GM12878 (cell line): Measurements from ENCODE around the gene CDC14B. TPM values are rescaled to one million over a fixed set of nuclear protein-coding genes. Genes with fewer than 3 reads are reported as not detected.

Experiments used
- ATAC-seq: fragments of 200-7000 bp; cut with Tn5 transposase; 3 replicates; pipeline ENCODE4 v1.9.1; 2020; ENCODE audit warnings: mild to moderate bottlenecking, moderate library complexity
- BruUV-seq: library from RNA; stranded (reverse); fragments of 400-500 nt; replicated peaks from 2 replicates; lab custom pipeline; 2021; lab: Mats Ljungman, UMichigan
- CTCF ChIA-PET: fragments of 300-600 bp; sonication (Branson Sonifier 250); formaldehyde crosslinking; extraction: SDS; loops from one replicate; lab custom pipeline; 2021; ENCODE audit warnings: inconsistent platforms; lab: Yijun Ruan, JAX
- POLR2A ChIA-PET: fragments of 350-600 bp; formaldehyde crosslinking; extraction: SDS; loops from one replicate; lab custom pipeline; 2021; ENCODE audit warnings: inconsistent platforms; lab: Charles Lee
- RAD21 ChIA-PET: fragments of 300-600 bp; sonication (Branson Sonifier 250); formaldehyde crosslinking; loops from one replicate; lab custom pipeline; 2023; ENCODE audit warnings: antibody characterized with exemption; ENCODE audit not compliant: unreplicated experiment; lab: Charles Lee
- SMC1A ChIA-PET: fragments of 300-600 bp; sonication (Branson Sonifier 250); formaldehyde crosslinking; loops from one replicate; lab custom pipeline; 2023; ENCODE audit not compliant: unreplicated experiment, uncharacterized antibody; lab: Charles Lee
- DNase-seq: peaks from one replicate; pipeline ENCODE4 v3.0.0-alpha.2; 2011; ENCODE audit warnings: low read depth, low spot score
- FAIRE-seq: peaks from 3 replicates; lab custom pipeline; 2011; peaks lifted over from hg19 to GRCh38; lab: Jason Lieb, UNC
- H2AFZ ChIP-seq: 2 replicates; pipeline ENCODE4 v1.6.0; 2011; ENCODE audit warnings: low read depth, low read length, control low read depth; ENCODE audit not compliant: control insufficient read depth
- H3K27ac ChIP-seq: 2 replicates; pipeline ENCODE4 v1.5.1; 2011; ENCODE audit warnings: control low read depth; ENCODE audit not compliant: control insufficient read depth, insufficient read depth
- H3K27me3 ChIP-seq, 2 experiments: replicated peaks in 1 of 2; 2 replicates each; pipeline versions ENCODE4 v1.6.0 to v1.6.1; 2011; ENCODE audit warnings: low read length in 1 of 2; ENCODE audit not compliant: control insufficient read depth in 2 of 2, insufficient read depth in 2 of 2
- H3K36me3 ChIP-seq, 2 experiments: 2 replicates each; pipeline ENCODE4 v1.5.1; 2011; ENCODE audit warnings: low read length in 1 of 2; ENCODE audit not compliant: control insufficient read depth in 2 of 2, insufficient read depth in 2 of 2
- H3K4me1 ChIP-seq: 2 replicates; pipeline ENCODE4 v1.6.1; 2011; ENCODE audit warnings: mild to moderate bottlenecking, low read length, moderate library complexity, mixed read lengths; ENCODE audit not compliant: control insufficient read depth, insufficient read depth
- H3K4me2 ChIP-seq: 2 replicates; pipeline ENCODE4 v1.6.0; 2011; ENCODE audit warnings: control low read depth; ENCODE audit not compliant: control insufficient read depth, insufficient read depth
- H3K4me3 ChIP-seq: fragments of 200-600 bp; sonication (generic); 2 replicates; pipeline ENCODE4 v1.5.1; 2016
- H3K79me2 ChIP-seq: 2 replicates; pipeline ENCODE4 v1.6.0; 2011; ENCODE audit warnings: low read length; ENCODE audit not compliant: control insufficient read depth, insufficient read depth
- H3K9ac ChIP-seq: 2 replicates; pipeline ENCODE4 v1.8.0; 2011; ENCODE audit warnings: low read length, control low read depth, mixed read lengths; ENCODE audit not compliant: control insufficient read depth, insufficient read depth
- H3K9me3 ChIP-seq: replicated peaks from 3 replicates; pipeline ENCODE4 v1.5.1; 2011; ENCODE audit warnings: mild to moderate bottlenecking, low read length; ENCODE audit not compliant: control insufficient read depth, insufficient read depth
- H4K20me1 ChIP-seq: 2 replicates; pipeline ENCODE4 v1.6.0; 2011; ENCODE audit not compliant: control insufficient read depth, insufficient read depth
- BCL3 ChIP-seq: IDR thresholded peaks from 2 replicates; pipeline ENCODE4 v1.6.1; 2011; ENCODE audit warnings: borderline replicate concordance, low read depth, mild to moderate bottlenecking, moderate library complexity, low read length; ENCODE audit not compliant: insufficient read depth, poor library complexity, severe bottlenecking
- CBX3 ChIP-seq: fragments of 200-600 bp; sonication (generic); IDR thresholded peaks from 2 replicates; pipeline ENCODE4 v1.6.1; 2016; ENCODE audit warnings: low read depth, borderline replicate concordance
- DPF2 ChIP-seq: fragments of 450-650 bp; IDR thresholded peaks from 2 replicates; pipeline ENCODE4 v1.6.1; 2017; ENCODE audit warnings: mild to moderate bottlenecking
- E4F1 ChIP-seq: fragments of 450-650 bp; IDR thresholded peaks from 2 replicates; pipeline ENCODE4 v1.6.1; 2018; ENCODE audit warnings: borderline replicate concordance, mild to moderate bottlenecking; ENCODE audit not compliant: partially characterized antibody
- EED ChIP-seq: sonication (generic); IDR thresholded peaks from 2 replicates; pipeline ENCODE4 v1.6.1; 2016; ENCODE audit warnings: antibody characterized with exemption, low read depth
- EP300 ChIP-seq, 2 experiments: fragments of 150-350 bp in 1 of 2; IDR thresholded peaks; 2 replicates each; pipeline ENCODE4 v1.6.1; 2011 to 2012; ENCODE audit warnings: low read depth in 2 of 2, low read length in 2 of 2, borderline replicate concordance in 1 of 2, improper control_type of control experiment in 1 of 2, inconsistent platforms in 1 of 2; ENCODE audit not compliant: control insufficient read depth in 1 of 2
- GABPA ChIP-seq: IDR thresholded peaks from 2 replicates; pipeline ENCODE4 v1.6.1; 2014; ENCODE audit warnings: antibody characterized with exemption, low read depth, mild to moderate bottlenecking, inconsistent platforms
- IRF4 ChIP-seq: IDR thresholded peaks from 2 replicates; pipeline ENCODE4 v1.6.1; 2011; ENCODE audit warnings: low read depth, low read length
- NFIC ChIP-seq: IDR thresholded peaks from 2 replicates; pipeline ENCODE4 v1.6.1; 2012; ENCODE audit warnings: low read depth, mild to moderate bottlenecking, inconsistent platforms, low read length, moderate library complexity
- NFYB ChIP-seq: IDR thresholded peaks from 2 replicates; pipeline ENCODE4 v1.6.1; 2011; ENCODE audit warnings: low read depth, mild to moderate bottlenecking, low read length, improper control_type of control experiment, moderate library complexity; ENCODE audit not compliant: insufficient read depth
- NRF1 ChIP-seq: conservative IDR thresholded peaks from 2 replicates; pipeline ENCODE4 v1.6.1; 2011; ENCODE audit warnings: mild to moderate bottlenecking, low read depth, low read length, improper control_type of control experiment
- PKNOX1 ChIP-seq: fragments of 450-650 bp; IDR thresholded peaks from 2 replicates; pipeline ENCODE4 v1.6.1; 2016; ENCODE audit warnings: mild to moderate bottlenecking
- SP1 ChIP-seq: IDR thresholded peaks from one replicate; pipeline ENCODE4 v1.6.1; 2011; ENCODE audit warnings: low read depth, low read length
- TARDBP ChIP-seq: IDR thresholded peaks from 2 replicates; pipeline ENCODE4 v1.6.1; 2016; ENCODE audit warnings: borderline replicate concordance
- TBL1XR1 ChIP-seq: IDR thresholded peaks from 2 replicates; pipeline ENCODE4 v1.6.1; 2012; ENCODE audit warnings: low read depth, low read length, improper control_type of control experiment
- WGBS: methylation state at CpG from one replicate; pipeline ENCODE4 v1.1.6; 2016; ENCODE audit warnings: low lambda C conversion rate; ENCODE audit not compliant: insufficient replicate concordance, insufficient coverage; ENCODE audit errors: missing lambda C conversion rate; 5-methylcytosine and 5-hydroxymethylcytosine counted together
- in situ Hi-C: fragments of 300-500 bp; cut with MboI; formaldehyde crosslinking; loops from 9 replicates; pipeline ENCODE4 v1.14.3; 2018; ENCODE audit warnings: mixed read lengths
- intact Hi-C: fragments of 100-400 bp; cut with micrococcal nuclease; formaldehyde crosslinking; loops from one replicate; pipeline ENCODE4 v1.14.2; 2022; ENCODE audit not compliant: unreplicated experiment
- polyA plus RNA-seq, 11 experiments: library from polyadenylated mRNA; depleted of rRNA in 4 of 11; unstranded in 6 of 11; stranded (reverse) in 5 of 11; fragments of >200 nt; fragmentation: Nextera tagmentation in 4 of 11; fragmentation: Illumina TruSeq in 1 of 11; extraction: Ambion mirVana in 4 of 11; extraction: Trizol in 1 of 11; gene quantifications; 1 replicate in 1 of 11; 2 replicates in 10 of 11; pipeline versions ENCODE4 v1.2.1 to v1.2.3, GENCODE V29; 2011 to 2016; ENCODE audit warnings: inconsistent platforms in 2 of 11, missing spikeins in 2 of 11, low read depth in 1 of 11
- total RNA-seq, 4 experiments: library from RNA; depleted of rRNA in 3 of 4; stranded (reverse); fragments of >200 nt in 3 of 4; fragmentation: Illumina TruSeq in 1 of 4; extraction: Trizol in 1 of 4; gene quantifications; 2 replicates each; pipeline versions ENCODE4 v1.2.1 to v1.2.3, GENCODE V29; 2013 to 2021

Gene CDC14B
- total and polyA plus RNA-seq, 10 of the 15 experiments (the other 5 are each of a cell fraction or from before 2014, with no cell fraction given) = 3.7 to 11.7 (median 6.2) TPM

GRCh38 chr9:96487949-96488348 lies 131.7 kb downstream of the CDC14B start:
- CTCF ChIA-PET = no interaction called here
- H3K4me2 ChIP-seq = no peak overlapping the region
- intact Hi-C loops = no loop called here
- H4K20me1 ChIP-seq = no peaks in the 10 kb centered on the region
- no peak for TF ChIP-seq SP1
- TF ChIP-seq CBX3 = no peak
- TF ChIP-seq GABPA = no peak
- TF ChIP-seq NFYB = no peak
- TF ChIP-seq TBL1XR1 = no peak
- no peak for TF ChIP-seq DPF2
- no peak for TF ChIP-seq IRF4
- no peak for TF ChIP-seq NRF1
- no peak for TF ChIP-seq EED
- TF ChIP-seq E4F1 = no peak
- no peak for TF ChIP-seq TARDBP
- TF ChIP-seq BCL3 = no peak
- no peak for TF ChIP-seq EP300 (IDR thresholded peaks at IDR 0.05; ENCODE audit: borderline replicate concordance in 1 of 2, control insufficient read depth in 1 of 2, low read depth in 2 of 2, low read length in 2 of 2)
- no peak for TF ChIP-seq NFIC
- no peak for TF ChIP-seq PKNOX1
- SMC1A ChIA-PET = interaction anchor here (0.6 to 1.0 kb wide), 2 partner anchors 9 to 1245 kb away, joined by 3 to 4 read pairs; no protein-coding TSS in a partner anchor
- no peak overlapping the region for H3K4me3 ChIP-seq
- no peaks in the 10 kb centered on the region for H3K36me3 ChIP-seq
- DNase-seq (no peak), FAIRE-seq (no peak), ATAC-seq (no peak)
- no peaks in the 10 kb centered on the region for H3K79me2 ChIP-seq
- POLR2A ChIA-PET = interaction anchor here (0.6 kb wide), 1 partner anchor 9 kb away, joined by 3 read pairs; no protein-coding TSS in a partner anchor
- BruUV-seq = no TSS peak
- H3K27me3 ChIP-seq = no peaks in the 10 kb centered on the region
- in situ Hi-C loops = no loop called here
- WGBS = 86% methylated on average over 10 of the region's 10 CpGs
- no peak overlapping the region for H2AFZ ChIP-seq
- H3K27ac ChIP-seq = no peak overlapping the region
- H3K9ac ChIP-seq = no peak overlapping the region
- no peaks in the 10 kb centered on the region for H3K9me3 ChIP-seq
- RAD21 ChIA-PET = interaction anchor here (1.1 kb wide), 1 partner anchor 108 kb away, joined by 3 read pairs; no protein-coding TSS in a partner anchor
- peaks cover 16% of the 10 kb centered on the region for H3K4me1 ChIP-seq
